Kidney epithelial cell (primary cell): ENCODE data around the gene TACR2. TPM values are rescaled to one million over a fixed set of nuclear protein-coding genes. Genes with fewer than 3 reads are reported as not detected.

Experiments used
- DNase-seq: peaks from one replicate; pipeline ENCODE4 v3.0.0-alpha.2; 2010; ENCODE audit warnings: low read depth
- H3K27me3 ChIP-seq: 2 replicates; pipeline ENCODE4 v1.6.0; 2011; ENCODE audit warnings: low read length; ENCODE audit not compliant: control insufficient read depth, insufficient read depth
- H3K36me3 ChIP-seq: 2 replicates; pipeline ENCODE4 v1.5.1; 2011; ENCODE audit warnings: low read length; ENCODE audit not compliant: control insufficient read depth, insufficient read depth
- H3K4me3 ChIP-seq: 2 replicates; pipeline ENCODE4 v1.5.1; 2011; ENCODE audit warnings: low read depth, mild to moderate bottlenecking, control low read depth, low read length
- CTCF ChIP-seq: IDR thresholded peaks from 2 replicates; pipeline ENCODE4 v1.5.1; 2011; ENCODE audit warnings: mild to moderate bottlenecking, moderate library complexity, low read length, control low read depth, inconsistent platforms; ENCODE audit not compliant: insufficient read depth, poor library complexity, severe bottlenecking
- total RNA-seq: library from RNA; depleted of rRNA; stranded (reverse); fragments of >200 nt; gene quantifications from 2 replicates; pipeline ENCODE4 v1.2.3, GENCODE V29; 2015

TACR2 gene
- total RNA-seq, 1 donor from 2014 or later: not detected

GRCh38 chr10:69421611-69422308 lies 5.0 kb upstream of the TACR2 start:
- Histone ChIP-seq H3K27me3 (peaks cover 5% of the 10 kb centered on the region), H3K36me3 (no peaks in the 10 kb centered on the region), H3K4me3 (no peak overlapping the region)
- TF ChIP-seq CTCF: no peak
- DNase-seq: no peak

GRCh38 chr10:69419744-69420126 lies 3.0 kb upstream of the TACR2 start:
- DNase-seq: no peak
- H3K27me3 ChIP-seq: peaks cover 5% of the 10 kb centered on the region
- TF ChIP-seq CTCF: no peak
- no peaks in the 10 kb centered on the region for H3K36me3 ChIP-seq
- no peak overlapping the region for H3K4me3 ChIP-seq

GRCh38 chr10:69419096-69419743 lies 2.5 kb upstream of the TACR2 start:
- TF ChIP-seq CTCF: no peak
- H3K4me3 ChIP-seq: no peak overlapping the region
- no peaks in the 10 kb centered on the region for H3K36me3 ChIP-seq
- peaks cover 5% of the 10 kb centered on the region for H3K27me3 ChIP-seq
- DNase-seq: no peak

- no peak for TF ChIP-seq CTCF
- Histone ChIP-seq H3K36me3 (no peaks in the 10 kb centered on the region), H3K4me3 (no peak overlapping the region), H3K27me3 (peaks cover 5% of the 10 kb centered on the region)
- no peak for DNase-seq
Observed at GRCh38 chr10:69418052-69418752, 1.5 kb upstream of the TACR2 start.

GRCh38 chr10:69417542-69417941 lies 824 bp upstream of the TACR2 start:
- no peak overlapping the region for H3K4me3 ChIP-seq
- no peak for TF ChIP-seq CTCF
- H3K36me3 ChIP-seq: no peaks in the 10 kb centered on the region
- DNase-seq: no peak
- peaks cover 3% of the 10 kb centered on the region for H3K27me3 ChIP-seq
